Kidney (tissue), 14 donors: ENCODE results near the gene PRODH2. TPM values are rescaled to one million over a fixed set of nuclear protein-coding genes. Genes with fewer than 3 reads are reported as not detected.
"Not testable (repeated sequence)": the region's sequence is repeated elsewhere in the genome, so short reads cannot be mapped to it uniquely, and the experiment has no call there.

ENCODE experiments used
- DNase-seq, 5 donors: peaks; one replicate each; pipeline ENCODE4 v3.0.0-alpha.2; 2013 to 2020
- FAIRE-seq: peaks from 2 replicates; lab custom pipeline; 2012; peaks lifted over from hg19 to GRCh38; lab: Jason Lieb, UNC
- H3K27ac ChIP-seq, 2 donors: one replicate each; pipeline ENCODE4 v1.7.0; 2013; ENCODE audit warnings: low read depth in 2 of 2, low read length in 2 of 2, inconsistent platforms in 1 of 2
- H3K27me3 ChIP-seq: one replicate; pipeline ENCODE4 v1.7.1; 2013; ENCODE audit warnings: low read length, inconsistent platforms; ENCODE audit not compliant: control insufficient read depth, insufficient read depth
- H3K36me3 ChIP-seq, 3 donors: one replicate each; pipeline versions ENCODE4 v1.7.0 to v1.7.1; 2013; ENCODE audit warnings: low read length in 3 of 3, control low read depth in 1 of 3, inconsistent platforms in 1 of 3; ENCODE audit not compliant: insufficient read depth in 3 of 3, control insufficient read depth in 2 of 3
- H3K4me1 ChIP-seq, 3 donors: one replicate each; pipeline versions ENCODE4 v1.7.0 to v1.7.1; 2013; ENCODE audit warnings: low read length in 3 of 3, inconsistent platforms in 1 of 3, low read depth in 1 of 3; ENCODE audit not compliant: control insufficient read depth in 2 of 3, insufficient read depth in 2 of 3
- H3K4me3 ChIP-seq, 3 donors: one replicate each; pipeline versions ENCODE4 v1.7.0 to v1.8.1; 2013; ENCODE audit warnings: low read length in 3 of 3, control low read depth in 1 of 3, inconsistent platforms in 1 of 3
- H3K9ac ChIP-seq, 3 donors: one replicate each; pipeline versions ENCODE4 v1.7.0 to v1.7.1; 2013; ENCODE audit warnings: low read length in 3 of 3, control low read depth in 1 of 3, inconsistent platforms in 1 of 3
- H3K9me3 ChIP-seq, 3 donors: one replicate each; pipeline versions ENCODE4 v1.7.0 to v1.7.1; 2013; ENCODE audit warnings: low read length in 3 of 3, control low read depth in 1 of 3, inconsistent platforms in 1 of 3; ENCODE audit not compliant: control insufficient read depth in 2 of 3, insufficient read depth in 1 of 3
- CTCF ChIP-seq: IDR thresholded peaks from 3 replicates; pipeline ENCODE4 v1.5.1; 2012; ENCODE audit warnings: mild to moderate bottlenecking, moderate library complexity, borderline replicate concordance; ENCODE audit not compliant: insufficient read depth; ENCODE audit errors: extremely low read depth
- intact Hi-C: fragments of 100-400 bp; cut with DNase I; formaldehyde crosslinking; loops from one replicate; pipeline ENCODE4 v1.11.1; 2022
- polyA plus RNA-seq: library from polyadenylated mRNA; stranded (reverse); fragments of 350-450 nt; fragmentation: Illumina TruSeq; extraction: RNeasy Lipid Tissue Mini Kit (QIAGEN cat#74804); gene quantifications from one replicate; pipeline ENCODE4 v1.2.3, GENCODE V29; 2014; ENCODE audit warnings: low read depth, low replicate concordance; ENCODE audit not compliant: insufficient read depth
- total RNA-seq: library from RNA; stranded (reverse); fragmentation: NEBNext Ultra II Directional; extraction: Animal tissue kit (Norgen Biotek cat#: 25700); gene quantifications from one replicate; pipeline ENCODE4 v1.2.1, GENCODE V29; 2021
- donor health status: control.
- donor health status: control.
- donor health status: control.
- donor health status: control.
- donor health status: control.
- donor health status: DM: yes; HTN: yes; CAD: no.
- donor health status: Normal renal cell carcinoma (clear cell type).

The PRODH2 gene
- total and polyA plus RNA-seq, 2 donors from 2014 or later: 9.0 to 409 TPM

- H3K9ac ChIP-seq: no peak overlapping the region
- no peak for TF ChIP-seq CTCF
- peaks cover 12% of the 10 kb centered on the region for H3K27me3 ChIP-seq
- no peak for FAIRE-seq
- no peaks in the 10 kb centered on the region for H3K36me3 ChIP-seq
- no peaks in the 10 kb centered on the region for H3K9me3 ChIP-seq
- H3K4me1 ChIP-seq: peaks cover 0 to 5% (median 0%) of the 10 kb centered on the region in 3 donors
- no peak overlapping the region for H3K4me3 ChIP-seq
- intact Hi-C loops: no loop called here
- no peak for DNase-seq
- H3K27ac ChIP-seq: no peak overlapping the region
Measured at GRCh38 chr19:35841961-35842595, 29.4 kb upstream of the PRODH2 start.

- H3K9ac ChIP-seq, intact Hi-C loops, H3K4me1 ChIP-seq, H3K36me3 ChIP-seq, H3K9me3 ChIP-seq, H3K4me3 ChIP-seq, FAIRE-seq, H3K27ac ChIP-seq, H3K27me3 ChIP-seq, DNase-seq: not testable (repeated sequence)
Measured at GRCh38 chr19:35836096-35836495, 23.5 kb upstream of the PRODH2 start.

GRCh38 chr19:35833972-35834371 lies 21.3 kb upstream of the PRODH2 start:
- DNase-seq (no peak), FAIRE-seq (no peak)
- H3K27ac ChIP-seq: no peak overlapping the region
- intact Hi-C loops: no loop called here
- no peak overlapping the region for H3K9ac ChIP-seq
- no peak for TF ChIP-seq CTCF
- no peaks in the 10 kb centered on the region for H3K27me3 ChIP-seq
- no peaks in the 10 kb centered on the region for H3K9me3 ChIP-seq
- no peaks in the 10 kb centered on the region for H3K4me1 ChIP-seq
- no peaks in the 10 kb centered on the region for H3K36me3 ChIP-seq
- no peak overlapping the region for H3K4me3 ChIP-seq

GRCh38 chr19:35832054-35832453 lies 19.4 kb upstream of the PRODH2 start:
- no peak overlapping the region for H3K9ac ChIP-seq
- H3K4me1 ChIP-seq: no peaks in the 10 kb centered on the region
- H3K4me3 ChIP-seq: no peak overlapping the region
- TF ChIP-seq CTCF: no peak
- no peaks in the 10 kb centered on the region for H3K36me3 ChIP-seq
- no peaks in the 10 kb centered on the region for H3K9me3 ChIP-seq
- intact Hi-C loops: no loop called here
- FAIRE-seq: no peak
- no peak overlapping the region for H3K27ac ChIP-seq
- H3K27me3 ChIP-seq: no peaks in the 10 kb centered on the region
- DNase-seq: no peak
